Bladder microvascular endothelial cell (primary cell): ENCODE results near the gene KLHL41. TPM values are rescaled to one million over a fixed set of nuclear protein-coding genes. Genes with fewer than 3 reads are reported as not detected.

Source experiments
- total RNA-seq: library from RNA; depleted of rRNA; stranded (reverse); fragments of >200 nt; gene quantifications from 2 replicates; pipeline ENCODE4 v1.2.3, GENCODE V29; 2014

The KLHL41 gene
- under 0.01 and 0.13 TPM in 2 replicates for total RNA-seq

DNA sequence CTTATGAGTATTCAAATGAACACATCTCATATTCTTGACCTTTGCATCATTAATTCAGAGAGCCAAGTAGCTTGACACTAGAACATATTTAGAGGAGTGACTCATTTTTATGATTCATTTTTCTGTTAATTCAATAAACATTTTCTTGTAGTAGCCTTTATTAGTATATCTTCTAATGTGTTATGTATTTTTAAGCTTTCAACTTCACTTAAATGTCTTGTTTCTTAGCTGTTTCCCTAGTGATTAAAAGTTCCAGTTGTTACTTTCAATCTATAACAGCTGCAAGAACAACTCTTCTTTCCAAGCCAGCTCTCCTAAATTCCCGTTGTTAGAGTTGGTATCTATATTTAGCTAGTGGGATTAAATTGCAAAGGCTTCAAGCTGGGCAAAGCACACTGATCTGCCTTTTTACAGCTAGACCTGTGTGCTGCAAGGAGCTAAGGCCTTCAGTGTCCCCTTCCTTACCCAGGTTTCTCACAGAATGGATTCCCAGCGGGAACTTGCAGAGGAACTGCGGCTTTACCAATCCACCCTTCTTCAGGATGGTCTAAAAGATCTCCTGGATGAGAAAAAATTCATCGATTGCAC lies at the start of gene KLHL41:
Gene KLHL41 (plus strand): TSS at position 405 of the 588 bp plus-strand sequence. CDS start 77 bp downstream, at position 482.

DNA sequence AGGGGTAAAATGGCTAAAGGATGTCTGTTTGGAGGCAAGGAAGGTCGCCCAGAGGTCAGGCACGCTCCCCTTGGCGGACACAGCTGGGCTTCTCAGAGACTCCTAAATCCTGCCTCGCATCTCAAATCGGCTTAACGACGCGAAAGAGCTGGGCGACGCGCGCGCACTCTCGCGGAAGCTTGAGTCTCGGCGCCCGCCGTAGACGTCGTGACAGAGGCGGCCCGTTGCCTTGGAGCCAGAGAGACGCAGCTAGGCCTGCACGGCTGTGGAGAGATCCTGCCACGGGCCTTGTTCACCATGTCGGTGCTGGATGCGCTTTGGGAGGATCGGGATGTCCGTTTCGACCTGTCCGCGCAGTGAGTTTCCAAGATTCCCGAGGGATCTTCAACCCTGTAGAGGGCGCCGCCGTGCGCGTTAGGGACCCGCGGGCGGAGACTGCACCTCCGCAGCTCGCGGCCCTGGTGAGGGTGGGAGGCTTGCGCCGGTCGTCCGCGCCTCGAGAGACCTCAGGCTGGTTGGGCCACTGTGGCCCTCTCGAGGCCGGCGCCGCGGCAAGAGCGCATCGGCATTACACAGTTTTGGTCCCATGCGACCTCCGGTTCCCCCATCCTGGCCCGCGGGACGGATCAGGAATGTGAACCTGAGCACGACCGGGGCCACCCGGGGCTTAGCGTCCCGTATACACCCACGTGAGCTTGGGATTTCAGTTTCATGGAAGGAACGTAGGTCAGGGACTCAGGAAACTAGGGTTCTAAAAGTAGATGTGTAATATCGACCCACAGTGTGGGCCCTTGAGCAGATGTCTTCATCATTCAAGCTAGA lies 30.0 kb upstream of the KLHL41 start, which contains the start of gene BBS5:
Gene BBS5 (plus strand): TSS at position 238 of the 822 bp plus-strand sequence. CDS start 60 bp downstream, at position 298.

DNA sequence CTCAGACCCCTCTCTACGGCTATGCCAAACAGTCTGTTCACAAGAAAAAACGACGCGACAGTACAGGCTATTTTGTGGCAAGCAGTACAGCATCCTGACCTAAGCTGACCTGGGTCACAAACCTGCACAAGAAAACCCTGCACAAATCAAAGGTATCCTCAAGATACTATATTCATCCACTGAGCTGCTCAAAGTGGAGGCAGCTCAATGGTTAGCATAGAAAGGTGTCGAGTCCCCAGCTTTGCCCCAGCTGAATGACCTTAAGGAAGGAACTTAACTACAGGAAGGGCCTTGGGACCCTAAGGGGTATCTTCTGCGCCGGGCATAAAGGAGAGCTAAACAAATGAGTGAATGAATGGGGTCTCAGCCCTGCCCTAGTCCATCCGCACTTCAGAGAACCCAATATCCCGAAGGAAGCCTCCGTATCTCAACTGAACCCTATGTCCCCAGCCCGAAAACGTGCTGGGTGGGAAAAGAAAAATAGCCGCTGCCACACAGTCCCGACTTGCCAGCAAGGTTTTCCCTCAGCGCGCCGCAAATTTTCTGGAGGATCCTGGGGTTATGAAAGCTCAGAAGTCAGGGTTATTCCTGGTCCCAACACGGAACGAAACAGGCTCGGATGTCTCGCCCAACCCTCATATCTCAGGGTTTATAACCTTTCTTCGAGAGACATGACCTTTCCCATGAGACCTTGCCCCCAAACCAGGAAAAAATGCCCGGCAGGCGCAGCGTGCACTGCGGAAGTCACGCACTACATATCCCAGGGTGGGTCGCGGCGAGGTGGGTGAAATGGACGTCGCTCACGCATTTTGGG lies 63.9 kb downstream of the KLHL41 start, which contains the start of gene FASTKD1:
Gene FASTKD1 (minus strand): TSS at position 706 of the 814 bp plus-strand sequence. CDS start 1,836 bp downstream, outside the sequence.

Other genes starting within 250 kb of the KLHL41 start
- gene LRP2, start 147.2 kb upstream of the KLHL41 start, total RNA-seq = not detected in 2 replicates
- gene BBS5, start 30.2 kb upstream of the KLHL41 start, total RNA-seq = 1.6 and 3.6 TPM in 2 replicates
- 15.4 and 27.2 TPM in 2 replicates for gene FASTKD1, start 64.2 kb downstream of the KLHL41 start, total RNA-seq
- gene PPIG, start 74.6 kb downstream of the KLHL41 start, total RNA-seq = 12.0 and 28.2 TPM in 2 replicates
- gene CFAP210, start 184.7 kb downstream of the KLHL41 start, total RNA-seq = not detected in 2 replicates
- gene PHOSPHO2, start 184.8 kb downstream of the KLHL41 start, total RNA-seq = 2.4 and 3.1 TPM in 2 replicates
- 6.0 and 36.8 TPM in 2 replicates for gene KLHL23, start 224.1 kb downstream of the KLHL41 start, total RNA-seq